RWPE2 (cell line): ENCODE data around the gene MTM1.

Experiments
- ATAC-seq: fragments of 200-7000 bp; cut with Tn5 transposase; 3 replicates; pipeline ENCODE4 v1.9.1; 2021; ENCODE audit warnings: low read depth
- DNase-seq: peaks from one replicate; pipeline ENCODE4 v3.0.0-alpha.2; 2020; ENCODE audit warnings: low spot score
- H3K27ac ChIP-seq: fragments of 450-650 bp; 2 replicates; pipeline ENCODE4 v1.5.1; 2017; ENCODE audit warnings: mild to moderate bottlenecking; ENCODE audit not compliant: poor library complexity, severe bottlenecking
- H3K27me3 ChIP-seq: fragments of 250-450 bp; sonication (Bioruptor Pico); 2 replicates; pipeline ENCODE4 v1.5.1; 2021; ENCODE audit warnings: mild to moderate bottlenecking, moderate library complexity; ENCODE audit not compliant: insufficient read depth, poor library complexity, severe bottlenecking
- H3K36me3 ChIP-seq: fragments of 250-450 bp; sonication (Bioruptor Pico); 2 replicates; pipeline ENCODE4 v1.5.1; 2020; ENCODE audit warnings: low read depth, mild to moderate bottlenecking, moderate library complexity
- H3K4me1 ChIP-seq: fragments of 250-450 bp; sonication (Bioruptor Pico); 2 replicates; pipeline ENCODE4 v1.5.1; 2021; ENCODE audit warnings: mild to moderate bottlenecking, moderate library complexity; ENCODE audit not compliant: insufficient read depth, poor library complexity, severe bottlenecking
- H3K4me3 ChIP-seq: fragments of 250-450 bp; sonication (Bioruptor Pico); 2 replicates; pipeline ENCODE4 v1.5.1; 2021; ENCODE audit warnings: mild to moderate bottlenecking, moderate library complexity; ENCODE audit not compliant: severe bottlenecking
- H3K9me3 ChIP-seq: fragments of 250-450 bp; sonication (Bioruptor Pico); 2 replicates; pipeline ENCODE4 v1.5.1; 2021; ENCODE audit warnings: mild to moderate bottlenecking, moderate library complexity; ENCODE audit not compliant: severe bottlenecking
- CTCF ChIP-seq: fragments of 450-650 bp; IDR thresholded peaks from one replicate; pipeline ENCODE4 v1.5.1; 2017; ENCODE audit warnings: mild to moderate bottlenecking, moderate library complexity; ENCODE audit not compliant: poor library complexity, severe bottlenecking

MTM1 gene

GRCh38 chrX:150616179-150616862 is 47.9 kb downstream of the MTM1 start:
- no peak for TF ChIP-seq CTCF
- Histone ChIP-seq H3K36me3 (no peaks in the 10 kb centered on the region), H3K9me3 (no peaks in the 10 kb centered on the region), H3K27me3 (no peaks in the 10 kb centered on the region), H3K4me1 (no peaks in the 10 kb centered on the region), H3K4me3 (no peak overlapping the region), H3K27ac (no peak overlapping the region)
- no peak for DNase-seq
- no peak for ATAC-seq

- H3K27ac ChIP-seq: no peak overlapping the region
- H3K27me3 ChIP-seq: no peaks in the 10 kb centered on the region
- ATAC-seq: no peak
- no peak for TF ChIP-seq CTCF
- no peaks in the 10 kb centered on the region for H3K36me3 ChIP-seq
- no peak overlapping the region for H3K4me3 ChIP-seq
- no peaks in the 10 kb centered on the region for H3K9me3 ChIP-seq
- H3K4me1 ChIP-seq: no peaks in the 10 kb centered on the region
- no peak for DNase-seq
These were observed 48.4 kb downstream of the MTM1 start for GRCh38 chrX:150616863-150617198.

- no peaks in the 10 kb centered on the region for H3K36me3 ChIP-seq
- TF ChIP-seq CTCF: no peak
- no peaks in the 10 kb centered on the region for H3K27me3 ChIP-seq
- H3K27ac ChIP-seq: no peak overlapping the region
- H3K9me3 ChIP-seq: no peaks in the 10 kb centered on the region
- ATAC-seq (no peak), DNase-seq (no peak)
- H3K4me1 ChIP-seq: no peaks in the 10 kb centered on the region
- no peak overlapping the region for H3K4me3 ChIP-seq
These were observed 53.2 kb downstream of the MTM1 start for GRCh38 chrX:150621652-150622051.

GRCh38 chrX:150623583-150623982 is 55.2 kb downstream of the MTM1 start:
- Histone ChIP-seq H3K4me3 (no peak overlapping the region), H3K4me1 (no peaks in the 10 kb centered on the region), H3K27me3 (no peaks in the 10 kb centered on the region), H3K9me3 (no peaks in the 10 kb centered on the region), H3K36me3 (no peaks in the 10 kb centered on the region), H3K27ac (no peak overlapping the region)
- TF ChIP-seq CTCF: no peak
- DNase-seq (no peak), ATAC-seq (no peak)

- H3K9me3 ChIP-seq: no peaks in the 10 kb centered on the region
- H3K27me3 ChIP-seq: no peaks in the 10 kb centered on the region
- TF ChIP-seq CTCF: no peak
- ATAC-seq: no peak
- H3K4me3 ChIP-seq: no peak overlapping the region
- no peaks in the 10 kb centered on the region for H3K36me3 ChIP-seq
- DNase-seq: no peak
- H3K4me1 ChIP-seq: no peaks in the 10 kb centered on the region
- H3K27ac ChIP-seq: no peak overlapping the region
These were observed 56.7 kb downstream of the MTM1 start for GRCh38 chrX:150625097-150625496.
